ENCODE data around the gene IL34.

Gene IL34

GRCh38 chr16:70696355-70696754 lies 50.0 kb downstream of the IL34 start:
- no peak for TF ChIP-seq GABPA (IDR thresholded peaks at IDR 0.05; ENCODE audit: low read depth)
- no peak for TF ChIP-seq SPI1 (IDR thresholded peaks at IDR 0.05; ENCODE audit: borderline replicate concordance, low read depth)
- TF ChIP-seq POLR2AphosphoS5 (IDR thresholded peaks at IDR 0.05; ENCODE audit: low read depth), result no peak
- TF ChIP-seq REST (IDR thresholded peaks at IDR 0.05; ENCODE audit: insufficient replicate concordance, low read depth), result no peak
- no peak for TF ChIP-seq CTCF (IDR thresholded peaks at IDR 0.05; ENCODE audit: insufficient read depth, low read length)
- DNase-seq (ENCODE audit: low read depth in 1 of 2, low spot score in 1 of 2), result no peak
- peak overlapping the region; percentile 95 for H3K27ac ChIP-seq (replicated peaks)
- no peak overlapping the region for H3K4me3 ChIP-seq (replicated peaks; ENCODE audit: insufficient read depth, low read length)
- H3K27me3 ChIP-seq (ENCODE audit: insufficient read depth, poor library complexity, severe bottlenecking), result no peaks in the 10 kb centered on the region

- peak overlapping the region; percentile 95 for H3K27ac ChIP-seq (replicated peaks)
- no peak overlapping the region for H3K4me3 ChIP-seq (replicated peaks; ENCODE audit: insufficient read depth, low read length)
- TF ChIP-seq POLR2AphosphoS5 (IDR thresholded peaks at IDR 0.05; ENCODE audit: low read depth), result peak; percentile 79
- peak; percentile 40; the same call in 1 of the 2 replicates for TF ChIP-seq SPI1 (IDR thresholded peaks at IDR 0.05; ENCODE audit: borderline replicate concordance, low read depth)
- TF ChIP-seq GABPA (IDR thresholded peaks at IDR 0.05; ENCODE audit: low read depth), result no peak
- no peak for TF ChIP-seq REST (IDR thresholded peaks at IDR 0.05; ENCODE audit: insufficient replicate concordance, low read depth)
- no peak for TF ChIP-seq CTCF (IDR thresholded peaks at IDR 0.05; ENCODE audit: insufficient read depth, low read length)
- DNase-seq (ENCODE audit: low read depth in 1 of 2, low spot score in 1 of 2), result peak; percentile 69 to 91
- H3K27me3 ChIP-seq (ENCODE audit: insufficient read depth, poor library complexity, severe bottlenecking), result no peaks in the 10 kb centered on the region
These were observed 50.7 kb downstream of the IL34 start for GRCh38 chr16:70696952-70697593.

- H3K27me3 ChIP-seq (ENCODE audit: insufficient read depth, poor library complexity, severe bottlenecking), result no peaks in the 10 kb centered on the region
- H3K27ac ChIP-seq (replicated peaks), result peak overlapping the region; percentile 95
- no peak for TF ChIP-seq REST (IDR thresholded peaks at IDR 0.05; ENCODE audit: insufficient replicate concordance, low read depth)
- no peak for TF ChIP-seq SPI1 (IDR thresholded peaks at IDR 0.05; ENCODE audit: borderline replicate concordance, low read depth)
- H3K4me3 ChIP-seq (replicated peaks; ENCODE audit: insufficient read depth, low read length), result no peak overlapping the region
- DNase-seq (ENCODE audit: low read depth in 1 of 2, low spot score in 1 of 2), result no peak
These were observed 51.3 kb downstream of the IL34 start for GRCh38 chr16:70697594-70698170.

Data from HL-60 (cell line).